ENCODE data around the gene SLC35A1.

SLC35A1 gene

DNA sequence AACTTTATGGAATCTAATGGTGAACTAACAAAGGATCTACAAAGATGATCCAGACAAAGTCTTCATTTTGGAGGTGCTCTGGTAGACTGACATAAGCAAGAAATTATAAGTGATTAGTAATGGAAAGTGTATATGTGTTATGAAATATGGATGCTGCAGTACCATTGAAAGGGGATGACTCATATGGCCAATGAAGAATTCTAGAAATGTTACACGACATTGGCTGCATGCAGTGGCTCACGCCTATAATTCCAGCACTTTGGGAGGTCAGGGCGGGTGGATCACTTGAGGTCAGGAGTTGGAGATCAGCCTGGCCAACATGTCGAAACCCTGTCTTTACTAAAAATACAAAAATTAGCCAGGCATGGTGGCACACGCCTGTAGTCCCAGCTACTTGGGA is 41.5 kb upstream of the SLC35A1 start:
- TF ChIP-seq, protein P1, sequence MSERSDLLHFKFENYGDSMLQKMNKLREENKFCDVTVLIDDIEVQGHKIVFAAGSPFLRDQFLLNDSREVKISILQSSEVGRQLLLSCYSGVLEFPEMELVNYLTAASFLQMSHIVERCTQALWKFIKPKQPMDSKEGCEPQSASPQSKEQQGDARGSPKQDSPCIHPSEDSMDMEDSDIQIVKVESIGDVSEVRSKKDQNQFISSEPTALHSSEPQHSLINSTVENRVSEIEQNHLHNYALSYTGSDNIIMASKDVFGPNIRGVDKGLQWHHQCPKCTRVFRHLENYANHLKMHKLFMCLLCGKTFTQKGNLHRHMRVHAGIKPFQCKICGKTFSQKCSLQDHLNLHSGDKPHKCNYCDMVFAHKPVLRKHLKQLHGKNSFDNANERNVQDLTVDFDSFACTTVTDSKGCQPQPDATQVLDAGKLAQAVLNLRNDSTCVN (tag by site-specific recombination; optimal IDR thresholded peaks at IDR 0.05): no peak
- TF ChIP-seq GFI1B (tag by site-specific recombination; IDR thresholded peaks at IDR 0.05) (no peak), HOXA7 (CRISPR knock-in tag; IDR thresholded peaks at IDR 0.05; ENCODE audit: borderline replicate concordance) (no peak), YY1 (tag by site-specific recombination; IDR thresholded peaks at IDR 0.05) (no peak), ZNF2 (tag by site-specific recombination; IDR thresholded peaks at IDR 0.05) (no peak), ZNF629 (tag by site-specific recombination; IDR thresholded peaks at IDR 0.05) (no peak), ZNF843 (tag by site-specific recombination; IDR thresholded peaks at IDR 0.05) (no peak), ZNF510 (tag by site-specific recombination; IDR thresholded peaks at IDR 0.05; ENCODE audit: insufficient replicate concordance) (no peak), ZBTB11 (tag by site-specific recombination; conservative IDR thresholded peaks at IDR 0.05; ENCODE audit: low read depth) (no peak), ZNF112 (tag by site-specific recombination; IDR thresholded peaks at IDR 0.05) (no peak), YY2 (tag by site-specific recombination; IDR thresholded peaks at IDR 0.05) (no peak), CTCF (tag by site-specific recombination; IDR thresholded peaks at IDR 0.05) (no peak)
- TF ChIP-seq, protein P2, sequence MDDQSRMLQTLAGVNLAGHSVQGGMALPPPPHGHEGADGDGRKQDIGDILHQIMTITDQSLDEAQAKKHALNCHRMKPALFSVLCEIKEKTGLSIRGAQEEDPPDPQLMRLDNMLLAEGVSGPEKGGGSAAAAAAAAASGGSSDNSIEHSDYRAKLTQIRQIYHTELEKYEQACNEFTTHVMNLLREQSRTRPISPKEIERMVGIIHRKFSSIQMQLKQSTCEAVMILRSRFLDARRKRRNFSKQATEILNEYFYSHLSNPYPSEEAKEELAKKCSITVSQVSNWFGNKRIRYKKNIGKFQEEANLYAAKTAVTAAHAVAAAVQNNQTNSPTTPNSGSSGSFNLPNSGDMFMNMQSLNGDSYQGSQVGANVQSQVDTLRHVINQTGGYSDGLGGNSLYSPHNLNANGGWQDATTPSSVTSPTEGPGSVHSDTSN (CRISPR knock-in tag; IDR thresholded peaks at IDR 0.05): no peak
- TF ChIP-seq, protein P3, sequence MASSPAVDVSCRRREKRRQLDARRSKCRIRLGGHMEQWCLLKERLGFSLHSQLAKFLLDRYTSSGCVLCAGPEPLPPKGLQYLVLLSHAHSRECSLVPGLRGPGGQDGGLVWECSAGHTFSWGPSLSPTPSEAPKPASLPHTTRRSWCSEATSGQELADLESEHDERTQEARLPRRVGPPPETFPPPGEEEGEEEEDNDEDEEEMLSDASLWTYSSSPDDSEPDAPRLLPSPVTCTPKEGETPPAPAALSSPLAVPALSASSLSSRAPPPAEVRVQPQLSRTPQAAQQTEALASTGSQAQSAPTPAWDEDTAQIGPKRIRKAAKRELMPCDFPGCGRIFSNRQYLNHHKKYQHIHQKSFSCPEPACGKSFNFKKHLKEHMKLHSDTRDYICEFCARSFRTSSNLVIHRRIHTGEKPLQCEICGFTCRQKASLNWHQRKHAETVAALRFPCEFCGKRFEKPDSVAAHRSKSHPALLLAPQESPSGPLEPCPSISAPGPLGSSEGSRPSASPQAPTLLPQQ (tag by site-specific recombination; IDR thresholded peaks at IDR 0.05): no peak
- TF ChIP-seq, protein P4, sequence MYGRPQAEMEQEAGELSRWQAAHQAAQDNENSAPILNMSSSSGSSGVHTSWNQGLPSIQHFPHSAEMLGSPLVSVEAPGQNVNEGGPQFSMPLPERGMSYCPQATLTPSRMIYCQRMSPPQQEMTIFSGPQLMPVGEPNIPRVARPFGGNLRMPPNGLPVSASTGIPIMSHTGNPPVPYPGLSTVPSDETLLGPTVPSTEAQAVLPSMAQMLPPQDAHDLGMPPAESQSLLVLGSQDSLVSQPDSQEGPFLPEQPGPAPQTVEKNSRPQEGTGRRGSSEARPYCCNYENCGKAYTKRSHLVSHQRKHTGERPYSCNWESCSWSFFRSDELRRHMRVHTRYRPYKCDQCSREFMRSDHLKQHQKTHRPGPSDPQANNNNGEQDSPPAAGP (tag by site-specific recombination; IDR thresholded peaks at IDR 0.05): no peak
- Histone ChIP-seq H3K4me3 (ENCODE audit: low read depth, low read length) (no peak overlapping the region), H3K4me1 (ENCODE audit: control insufficient read depth, insufficient read depth, low read length) (no peaks in the 10 kb centered on the region), H3K27ac (ENCODE audit: extremely low read depth, low read depth, low read length) (no peak overlapping the region), H3K9me3 (ENCODE audit: control insufficient read depth, insufficient read depth, low read depth, low read length) (no peaks in the 10 kb centered on the region), H3K36me3 (ENCODE audit: control insufficient read depth in 2 of 2, insufficient read depth in 1 of 2, low read length in 2 of 2) (no peaks in the 10 kb centered on the region)
- POLR2A ChIA-PET: no interaction called here
- CTCF ChIA-PET: no interaction called here
